CD4-positive, alpha-beta T cell treated with Interleukin-15 for 4 hours (primary cell): ENCODE results near the gene UNC119.

ENCODE experiments used
- DNase-seq: peaks from one replicate; pipeline ENCODE4 v3.0.0-alpha.2; 2020; ENCODE audit warnings: low spot score

Gene UNC119

GRCh38 chr17:28544402-28545140 is 7.9 kb downstream of the UNC119 start:
- DNase-seq, result no peak

- no peak for DNase-seq
These were observed 11.0 kb downstream of the UNC119 start for GRCh38 chr17:28541439-28541838.

- DNase-seq, result no peak
These were observed 12.2 kb downstream of the UNC119 start for GRCh38 chr17:28540231-28540630.

- DNase-seq, result no peak
These were observed 14.0 kb downstream of the UNC119 start for GRCh38 chr17:28538296-28538895.

- no peak for DNase-seq
These were observed 15.2 kb downstream of the UNC119 start for GRCh38 chr17:28537219-28537610.

GRCh38 chr17:28536532-28537218 is 15.7 kb downstream of the UNC119 start:
- DNase-seq, result no peak

- DNase-seq, result no peak
These were observed 17.6 kb downstream of the UNC119 start for GRCh38 chr17:28534740-28535375.

- no peak for DNase-seq
These were observed 19.2 kb downstream of the UNC119 start for GRCh38 chr17:28533091-28533807.

- no peak for DNase-seq
These were observed 20.1 kb downstream of the UNC119 start for GRCh38 chr17:28532050-28532960.

- DNase-seq, result no peak
These were observed 21.5 kb downstream of the UNC119 start for GRCh38 chr17:28530926-28531325.

GRCh38 chr17:28530250-28530649 is 22.2 kb downstream of the UNC119 start:
- no peak for DNase-seq

- no peak for DNase-seq
These were observed 23.4 kb downstream of the UNC119 start for GRCh38 chr17:28529013-28529400.

- DNase-seq, result no peak
These were observed 24.0 kb downstream of the UNC119 start for GRCh38 chr17:28528327-28529012.

- no peak for DNase-seq
These were observed 24.6 kb downstream of the UNC119 start for GRCh38 chr17:28527859-28528258.

- no peak for DNase-seq
These were observed 25.2 kb downstream of the UNC119 start for GRCh38 chr17:28527181-28527681.

- no peak for DNase-seq
These were observed 26.0 kb downstream of the UNC119 start for GRCh38 chr17:28526381-28526780.

GRCh38 chr17:28524476-28525424 is 27.7 kb downstream of the UNC119 start:
- no peak for DNase-seq

GRCh38 chr17:28523876-28524275 is 28.5 kb downstream of the UNC119 start:
- DNase-seq, result no peak

GRCh38 chr17:28523186-28523585 is 29.2 kb downstream of the UNC119 start:
- no peak for DNase-seq
